OCI-LY3 (cell line): ENCODE measurements around the gene PVALB.

Source experiments
- H2AFZ ChIP-seq: fragments of 200-600, 300-600 bp; shearing (Covaris generic); 2 replicates; pipeline ENCODE4 v1.6.0; 2014; ENCODE audit warnings: antibody characterized with exemption, low read depth, low read length
- H3K27ac ChIP-seq: fragments of 200-600, 300-600 bp; sonication (generic); 2 replicates; pipeline ENCODE4 v1.5.1; 2014; ENCODE audit warnings: mild to moderate bottlenecking, low read length, moderate library complexity, mixed read lengths
- H3K27me3 ChIP-seq: fragments of 200-600, 300-600 bp; sonication (generic); 2 replicates; pipeline ENCODE4 v1.6.1; 2014; ENCODE audit warnings: low read depth, low read length, mixed read lengths
- H3K36me3 ChIP-seq: fragments of 200-600, 300-600 bp; sonication (generic); replicated peaks from 2 replicates; pipeline ENCODE3; 2014; ENCODE audit warnings: low read depth, low read length, mixed read lengths
- H3K4me1 ChIP-seq: fragments of 300-600, 200-600 bp; sonication (generic); 2 replicates; pipeline ENCODE4 v1.6.1; 2014; ENCODE audit warnings: low read length, mixed read lengths
- H3K4me2 ChIP-seq: fragments of 200-600, 300-600 bp; sonication (generic); 2 replicates; pipeline ENCODE4 v1.6.1; 2014; ENCODE audit warnings: low read length, mixed read lengths
- H3K4me3 ChIP-seq: fragments of 300-600, 200-600 bp; sonication (generic); 2 replicates; pipeline ENCODE4 v1.5.1; 2014; ENCODE audit warnings: antibody characterized with exemption, mild to moderate bottlenecking, low read length, moderate library complexity
- H3K79me2 ChIP-seq: fragments of 300-600, 200-600 bp; shearing (Covaris generic); 2 replicates; pipeline ENCODE4 v1.6.1; 2014; ENCODE audit warnings: mild to moderate bottlenecking, low read length, mixed read lengths
- H3K9ac ChIP-seq: fragments of 300-600, 200-600 bp; shearing (Covaris generic); 2 replicates; pipeline ENCODE4 v1.6.0; 2014; ENCODE audit warnings: mild to moderate bottlenecking, low read length, moderate library complexity
- H3K9me3 ChIP-seq: fragments of 200-600, 300-600 bp; shearing (Covaris generic); 2 replicates; pipeline ENCODE4 v1.6.1; 2014; ENCODE audit warnings: low read length, mixed read lengths; ENCODE audit not compliant: insufficient read depth
- H4K20me1 ChIP-seq: fragments of 200-600, 300-600 bp; sonication (generic); 2 replicates; pipeline ENCODE4 v1.6.1; 2016; ENCODE audit warnings: low read length, mixed read lengths; ENCODE audit not compliant: insufficient read depth
- EZH2phosphoT487 ChIP-seq: fragments of 200-600 bp; shearing (Covaris generic); IDR thresholded peaks from 2 replicates; pipeline ENCODE4 v1.6.1; 2018; ENCODE audit warnings: antibody characterized with exemption, mixed run types, low read depth
- TF ChIP-seq, protein P1 (sequence below): fragments of 200-600, 300-600 bp; sonication (generic); IDR thresholded peaks from 2 replicates; pipeline ENCODE4 v1.5.1; 2014; ENCODE audit warnings: antibody characterized with exemption, low read length, low read depth

The PVALB gene

DNA sequence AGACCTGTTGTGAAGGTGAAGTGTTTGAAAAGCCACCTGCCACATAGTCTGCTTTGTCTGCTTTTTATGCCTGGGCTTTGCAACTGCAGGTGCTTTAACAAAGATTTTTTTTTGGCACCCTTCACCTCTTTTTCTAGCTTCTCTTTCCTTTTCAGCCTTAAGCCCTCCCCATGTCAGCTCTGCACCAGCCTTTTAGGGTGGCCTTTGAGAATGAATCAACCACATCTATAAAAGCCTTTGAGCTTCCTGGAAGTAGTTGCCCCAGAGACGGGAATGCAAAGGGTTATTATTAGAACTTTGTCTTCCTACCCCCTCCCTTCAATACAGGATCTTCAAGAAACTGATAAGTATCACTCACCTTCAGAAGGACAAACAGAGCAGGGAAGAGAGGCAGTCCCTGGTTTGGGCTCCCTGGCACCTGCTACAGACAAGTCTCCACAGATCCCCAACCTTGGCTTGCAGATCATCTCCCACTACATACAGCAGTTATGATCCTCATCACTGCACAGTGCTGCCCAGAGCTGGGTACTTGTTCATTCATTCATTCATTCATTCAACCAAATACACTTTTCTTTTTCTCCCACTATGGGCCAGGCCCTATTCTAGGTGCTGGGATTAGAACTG lies 8.0 kb downstream of the PVALB start:
- Histone ChIP-seq H3K27ac (no peak overlapping the region), H3K4me2 (no peak overlapping the region), H3K4me3 (no peak overlapping the region), H3K9me3 (no peaks in the 10 kb centered on the region), H3K9ac (no peak overlapping the region), H3K79me2 (no peaks in the 10 kb centered on the region), H4K20me1 (no peaks in the 10 kb centered on the region), H2AFZ (no peak overlapping the region), H3K27me3 (peaks cover 22% of the 10 kb centered on the region), H3K36me3 (no peaks in the 10 kb centered on the region), H3K4me1 (no peaks in the 10 kb centered on the region)
- TF ChIP-seq, protein P1, sequence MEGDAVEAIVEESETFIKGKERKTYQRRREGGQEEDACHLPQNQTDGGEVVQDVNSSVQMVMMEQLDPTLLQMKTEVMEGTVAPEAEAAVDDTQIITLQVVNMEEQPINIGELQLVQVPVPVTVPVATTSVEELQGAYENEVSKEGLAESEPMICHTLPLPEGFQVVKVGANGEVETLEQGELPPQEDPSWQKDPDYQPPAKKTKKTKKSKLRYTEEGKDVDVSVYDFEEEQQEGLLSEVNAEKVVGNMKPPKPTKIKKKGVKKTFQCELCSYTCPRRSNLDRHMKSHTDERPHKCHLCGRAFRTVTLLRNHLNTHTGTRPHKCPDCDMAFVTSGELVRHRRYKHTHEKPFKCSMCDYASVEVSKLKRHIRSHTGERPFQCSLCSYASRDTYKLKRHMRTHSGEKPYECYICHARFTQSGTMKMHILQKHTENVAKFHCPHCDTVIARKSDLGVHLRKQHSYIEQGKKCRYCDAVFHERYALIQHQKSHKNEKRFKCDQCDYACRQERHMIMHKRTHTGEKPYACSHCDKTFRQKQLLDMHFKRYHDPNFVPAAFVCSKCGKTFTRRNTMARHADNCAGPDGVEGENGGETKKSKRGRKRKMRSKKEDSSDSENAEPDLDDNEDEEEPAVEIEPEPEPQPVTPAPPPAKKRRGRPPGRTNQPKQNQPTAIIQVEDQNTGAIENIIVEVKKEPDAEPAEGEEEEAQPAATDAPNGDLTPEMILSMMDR, result no peak
- TF ChIP-seq EZH2phosphoT487, result no peak

DNA sequence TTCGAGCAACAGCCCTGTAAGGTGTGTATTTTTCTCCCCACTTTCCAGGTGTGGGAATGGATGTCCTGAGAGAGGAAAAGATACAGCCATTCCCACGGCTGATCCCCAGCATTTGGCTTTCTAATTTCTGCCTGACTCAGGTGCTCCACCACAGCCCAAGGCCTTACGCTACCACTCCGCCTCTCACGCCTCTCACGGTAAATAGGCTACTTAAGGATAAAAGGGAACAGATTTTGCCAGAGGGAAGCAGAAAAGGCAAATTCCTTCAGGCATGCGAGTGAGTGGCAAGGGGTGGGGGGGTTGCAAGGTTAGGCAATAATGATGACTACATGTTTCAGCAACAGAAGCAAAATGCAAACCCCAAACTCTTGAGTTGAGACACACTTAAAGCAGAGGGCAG lies 9.2 kb downstream of the PVALB start:
- Histone ChIP-seq H3K27me3 (peaks cover 28% of the 10 kb centered on the region), H3K9me3 (no peaks in the 10 kb centered on the region), H3K4me2 (no peak overlapping the region), H4K20me1 (no peaks in the 10 kb centered on the region), H3K9ac (no peak overlapping the region), H2AFZ (no peak overlapping the region), H3K4me3 (no peak overlapping the region), H3K36me3 (no peaks in the 10 kb centered on the region), H3K79me2 (no peaks in the 10 kb centered on the region), H3K4me1 (no peaks in the 10 kb centered on the region), H3K27ac (no peak overlapping the region)
- no peak for TF ChIP-seq EZH2phosphoT487
- TF ChIP-seq, protein P1, result no peak

DNA sequence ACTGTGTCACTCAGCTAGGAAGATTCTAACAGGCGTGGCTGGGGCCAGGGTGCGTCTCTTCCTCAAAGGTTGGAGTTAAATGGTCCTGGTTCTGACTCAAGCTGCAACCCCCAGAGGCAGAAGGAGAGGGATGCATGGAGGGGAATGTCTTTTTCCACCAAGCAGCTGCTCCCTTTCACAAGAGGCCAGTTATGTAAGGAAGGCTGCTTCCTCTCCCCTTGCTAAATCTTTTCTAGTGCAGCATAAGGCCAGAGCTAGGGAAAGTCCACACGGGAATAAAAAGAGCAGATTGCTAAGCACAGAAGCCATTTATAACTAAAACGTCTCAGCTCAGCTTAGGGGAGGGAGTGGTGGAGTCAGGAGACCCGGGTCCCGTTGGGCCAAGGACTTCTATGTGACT lies 10.0 kb downstream of the PVALB start:
- no peak overlapping the region for H3K27ac ChIP-seq
- TF ChIP-seq, protein P1, result no peak
- TF ChIP-seq EZH2phosphoT487, result no peak
- no peak overlapping the region for H2AFZ ChIP-seq
- no peaks in the 10 kb centered on the region for H3K79me2 ChIP-seq
- H3K9me3 ChIP-seq, result no peaks in the 10 kb centered on the region
- H3K4me2 ChIP-seq, result no peak overlapping the region
- peaks cover 29% of the 10 kb centered on the region for H3K27me3 ChIP-seq
- no peak overlapping the region for H3K4me3 ChIP-seq
- H3K36me3 ChIP-seq, result no peaks in the 10 kb centered on the region
- H3K4me1 ChIP-seq, result no peaks in the 10 kb centered on the region
- no peak overlapping the region for H3K9ac ChIP-seq
- no peaks in the 10 kb centered on the region for H4K20me1 ChIP-seq

DNA sequence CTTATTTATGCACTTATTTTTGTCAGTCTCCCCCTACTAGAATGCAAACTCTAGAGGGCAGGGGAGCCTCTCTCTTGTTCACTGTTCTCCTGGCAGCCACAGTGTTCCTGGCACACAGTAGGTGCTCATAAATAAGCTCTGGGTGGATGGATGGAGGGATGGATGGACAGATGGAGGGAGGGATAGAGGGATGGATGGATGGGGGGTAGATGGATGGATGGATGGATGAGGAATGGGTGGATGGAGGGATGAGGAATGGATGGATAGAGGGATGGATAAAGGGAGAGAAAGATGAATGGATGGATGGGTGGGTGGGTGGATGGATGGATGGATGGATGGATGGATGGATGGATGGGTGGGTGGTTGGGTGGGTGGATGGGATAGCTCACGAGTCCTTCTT lies 13.5 kb downstream of the PVALB start:
- Histone ChIP-seq H2AFZ (no peak overlapping the region), H3K4me2 (no peak overlapping the region), H3K27ac (no peak overlapping the region), H3K79me2 (no peaks in the 10 kb centered on the region), H3K27me3 (peaks cover 29% of the 10 kb centered on the region), H4K20me1 (no peaks in the 10 kb centered on the region), H3K9ac (no peak overlapping the region), H3K4me1 (peaks cover 1% of the 10 kb centered on the region), H3K36me3 (no peaks in the 10 kb centered on the region), H3K9me3 (no peaks in the 10 kb centered on the region), H3K4me3 (no peak overlapping the region)
- TF ChIP-seq, protein P1, result no peak
- no peak for TF ChIP-seq EZH2phosphoT487
